Spleen (tissue), 11 donors: Measurements from ENCODE around the gene COL5A1. TPM values are rescaled to one million over a fixed set of nuclear protein-coding genes. Genes with fewer than 3 reads are reported as not detected.
"Not testable (repeated sequence)": the region's sequence is repeated elsewhere in the genome, so short reads cannot be mapped to it uniquely, and the experiment has no call there.

Source experiments
- DNase-seq: peaks from one replicate; pipeline ENCODE4 v3.0.0-alpha.2; 2020
- H3K27ac ChIP-seq, 8 donors: fragments of 200-600 bp; sonication (generic) in 7 of 8; 1 replicate in 4 of 8; 2 replicates in 4 of 8; pipeline versions ENCODE4 v1.5.0 to v1.8.0; 2016 to 2021; ENCODE audit warnings: inconsistent platforms in 4 of 8, mild to moderate bottlenecking in 4 of 8, moderate library complexity in 1 of 8
- H3K27me3 ChIP-seq, 7 donors: fragments of 200-600 bp; sonication (generic) in 6 of 7; replicated peaks in 1 of 7; 1 replicate in 4 of 7; 2 replicates in 3 of 7; pipeline versions ENCODE4 v1.5.0 to v1.8.0; 2016 to 2021; ENCODE audit warnings: inconsistent platforms in 3 of 7, mild to moderate bottlenecking in 1 of 7
- H3K36me3 ChIP-seq, 6 donors: fragments of 200-600 bp; sonication (generic) in 5 of 6; 1 replicate in 4 of 6; 2 replicates in 2 of 6; pipeline versions ENCODE4 v1.5.0 to v1.8.0; 2016 to 2021; ENCODE audit warnings: inconsistent platforms in 2 of 6
- H3K4me1 ChIP-seq, 6 donors: fragments of 200-600 bp; sonication (generic) in 5 of 6; 1 replicate in 3 of 6; 2 replicates in 3 of 6; pipeline versions ENCODE4 v1.5.0 to v1.8.0; 2016 to 2021; ENCODE audit warnings: inconsistent platforms in 3 of 6
- H3K4me3 ChIP-seq, 8 donors: fragments of 200-600 bp; sonication (generic) in 7 of 8; 1 replicate in 4 of 8; 2 replicates in 4 of 8; pipeline versions ENCODE4 v1.5.0 to v1.8.0; 2016 to 2021; ENCODE audit warnings: inconsistent platforms in 4 of 8, mild to moderate bottlenecking in 4 of 8, moderate library complexity in 2 of 8
- H3K9me3 ChIP-seq, 8 donors: fragments of 200-600 bp; sonication (generic) in 7 of 8; 1 replicate in 4 of 8; 2 replicates in 4 of 8; pipeline versions ENCODE4 v1.5.0 to v1.8.0; 2016 to 2021; ENCODE audit warnings: inconsistent platforms in 4 of 8
- POLR2A ChIP-seq, 3 donors: fragments of 450-650 bp; IDR thresholded peaks; one replicate each; pipeline ENCODE4 v1.5.1; 2017; ENCODE audit warnings: antibody characterized with exemption in 3 of 3, mild to moderate bottlenecking in 1 of 3
- POLR2AphosphoS5 ChIP-seq, 3 donors: sonication (generic); formaldehyde crosslinking; IDR thresholded peaks; one replicate each; pipeline ENCODE4 v1.5.1; 2017; ENCODE audit warnings: antibody characterized with exemption in 3 of 3
- WGBS, 5 donors: extraction: QIAGEN DNeasy Blood & Tissue Kit in 3 of 5; methylation state at CpG; one replicate each; pipeline versions ENCODE4 v1.1.5 to v1.1.7; 2013 to 2018; 5-methylcytosine and 5-hydroxymethylcytosine counted together
- intact Hi-C: fragments of 100-400 bp; cut with DNase I; formaldehyde crosslinking; loops from one replicate; pipeline ENCODE4 v1.15.0; 2023; ENCODE audit warnings: low total_unique reads
- polyA plus RNA-seq, 3 donors: library from polyadenylated mRNA; stranded (reverse); fragments of 200-250 nt; gene quantifications; one replicate each; pipeline ENCODE4 v1.2.1, GENCODE V29; 2013
- total RNA-seq, 7 donors: library from RNA; depleted of rRNA in 3 of 7; stranded (reverse); fragments of >200 nt in 3 of 7; fragmentation: NEBNext Ultra II Directional in 4 of 7; extraction: Animal tissue kit (Norgen Biotek cat#: 25700) in 4 of 7; gene quantifications; one replicate each; pipeline versions ENCODE4 v1.1.0 to v1.2.1, GENCODE V29; 2016 to 2021
- TF ChIP-seq, protein P1 (sequence below), 11 experiments: fragments of 200-600 bp in 7 of 11; fragments of 450-650 bp in 4 of 11; sonication (generic) in 4 of 11; IDR thresholded peaks in 8 of 11; conservative IDR thresholded peaks in 3 of 11; 1 replicate in 7 of 11; 2 replicates in 4 of 11; pipeline versions ENCODE4 v1.4.0 to v1.8.0; 2016 to 2021; ENCODE audit warnings: antibody characterized with exemption in 11 of 11, inconsistent platforms in 4 of 11, mild to moderate bottlenecking in 1 of 11
- donor health status: healthy with polysubstance abuse.
- donor health status: DM: no; HTN: no; CAD: no; lungs with moderate emphysema.
- donor health status: DM: no; HTN: no; CAD: no.
- donor health status: Bipolar disorder and iron deficiency.
- donor health status: healthy.
- donor health status: DM: no; HTN: no; CAD: no.
- donor health status: DM: yes; HTN: yes; CAD: no.

Gene COL5A1
- total and polyA plus RNA-seq, 10 donors: 2.6 to 50.6 (median 23.7) TPM

DNA sequence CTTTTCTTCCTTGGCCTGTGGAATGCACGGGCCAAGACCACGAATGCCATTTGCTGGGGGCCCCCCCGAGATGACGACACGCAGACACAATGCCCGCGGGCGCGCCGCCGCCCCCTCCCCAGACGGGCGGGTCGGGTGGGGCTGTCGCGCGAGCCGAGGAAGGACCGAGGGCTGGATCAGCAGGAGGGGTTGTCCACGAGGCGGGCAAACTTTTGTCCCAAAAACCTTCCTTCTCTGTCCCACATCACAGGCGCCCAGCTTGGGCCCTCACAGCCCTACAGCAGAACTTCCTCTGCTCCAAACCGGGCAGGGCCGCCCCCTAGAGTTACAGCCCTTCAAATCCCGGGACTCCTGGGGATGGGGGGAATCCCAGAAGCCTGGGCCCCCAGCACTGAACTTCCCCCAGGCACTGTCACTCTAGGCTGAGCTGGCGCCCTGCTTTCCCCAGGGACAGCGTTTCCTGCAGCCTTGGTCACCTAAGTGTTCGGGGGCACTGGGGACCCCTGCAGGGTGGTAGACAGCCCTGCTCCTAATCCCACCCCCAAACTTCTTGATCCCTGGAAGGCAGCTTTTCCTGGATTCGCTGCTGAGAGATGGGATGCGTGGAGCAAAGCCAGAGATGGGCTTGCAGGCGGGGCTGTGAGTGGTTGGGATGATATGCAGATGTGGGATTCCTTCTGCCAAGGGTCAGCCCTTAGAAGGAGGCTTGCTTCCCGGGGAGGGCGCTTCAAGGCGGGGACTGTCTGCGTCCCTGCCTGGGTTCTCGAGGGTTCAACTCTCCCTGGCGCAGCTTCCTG is 980 bp downstream of the COL5A1 start:
- Histone ChIP-seq H3K27ac (peak overlapping the region in 7 of 8 donors; percentile 47 to 85 (median 79)), H3K4me1 (peaks cover 0 to 73% (median 30%) of the 10 kb centered on the region in 6 donors), H3K9me3 (no peaks in the 10 kb centered on the region), H3K27me3 (peaks cover 0 to 53% (median 18%) of the 10 kb centered on the region in 7 donors), H3K36me3 (no peaks in the 10 kb centered on the region), H3K4me3 (peak overlapping the region in 7 of 8 donors; percentile 41 to 75 (median 57))
- 3 to 15% (median 13%) methylated on average over 25 to 37 of the region's 37 CpGs for WGBS, 5 donors
- DNase-seq: no peak
- TF ChIP-seq POLR2AphosphoS5 (IDR thresholded peaks at IDR 0.05) (peak in 1 of 3 donors; percentile 55), POLR2A (IDR thresholded peaks at IDR 0.05) (no peak)
- TF ChIP-seq, protein P1, sequence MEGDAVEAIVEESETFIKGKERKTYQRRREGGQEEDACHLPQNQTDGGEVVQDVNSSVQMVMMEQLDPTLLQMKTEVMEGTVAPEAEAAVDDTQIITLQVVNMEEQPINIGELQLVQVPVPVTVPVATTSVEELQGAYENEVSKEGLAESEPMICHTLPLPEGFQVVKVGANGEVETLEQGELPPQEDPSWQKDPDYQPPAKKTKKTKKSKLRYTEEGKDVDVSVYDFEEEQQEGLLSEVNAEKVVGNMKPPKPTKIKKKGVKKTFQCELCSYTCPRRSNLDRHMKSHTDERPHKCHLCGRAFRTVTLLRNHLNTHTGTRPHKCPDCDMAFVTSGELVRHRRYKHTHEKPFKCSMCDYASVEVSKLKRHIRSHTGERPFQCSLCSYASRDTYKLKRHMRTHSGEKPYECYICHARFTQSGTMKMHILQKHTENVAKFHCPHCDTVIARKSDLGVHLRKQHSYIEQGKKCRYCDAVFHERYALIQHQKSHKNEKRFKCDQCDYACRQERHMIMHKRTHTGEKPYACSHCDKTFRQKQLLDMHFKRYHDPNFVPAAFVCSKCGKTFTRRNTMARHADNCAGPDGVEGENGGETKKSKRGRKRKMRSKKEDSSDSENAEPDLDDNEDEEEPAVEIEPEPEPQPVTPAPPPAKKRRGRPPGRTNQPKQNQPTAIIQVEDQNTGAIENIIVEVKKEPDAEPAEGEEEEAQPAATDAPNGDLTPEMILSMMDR (IDR thresholded peaks at IDR 0.05 in 8 of 11, conservative IDR thresholded peaks at IDR 0.05 in 3 of 11): peak in 1 of 11 experiments; percentile 7
- intact Hi-C loops: loop anchor here (10.0 kb wide), 1 partner anchor 188 kb away; no protein-coding TSS in a partner anchor

DNA sequence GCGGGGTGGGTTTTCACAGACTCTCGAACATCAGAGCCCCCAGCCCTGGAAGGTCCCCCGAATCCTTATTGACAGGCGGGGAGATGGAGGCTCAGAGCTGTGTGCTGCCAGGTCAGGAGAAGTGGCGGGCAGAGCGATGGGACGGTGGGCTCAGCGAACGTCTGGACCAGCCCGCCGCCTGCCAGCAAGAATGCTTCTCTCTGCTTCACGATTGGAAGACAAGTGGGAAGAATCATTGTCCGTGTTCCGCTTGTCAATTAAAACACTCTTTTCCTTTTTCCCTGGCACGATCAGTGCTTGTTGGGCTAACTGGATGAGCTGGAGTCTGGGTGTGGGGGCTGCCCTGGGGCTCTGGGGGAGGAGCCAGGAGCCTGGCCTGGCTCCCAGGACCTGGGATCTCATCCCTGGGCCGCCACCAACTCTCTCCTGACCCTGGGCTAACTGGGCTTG is 1.6 kb downstream of the COL5A1 start:
- peak overlapping the region in 5 of 8 donors; percentile 51 to 75 (median 59) for H3K4me3 ChIP-seq
- H3K4me1 ChIP-seq: peaks cover 0 to 66% (median 25%) of the 10 kb centered on the region in 6 donors
- intact Hi-C loops: loop anchor here (10.0 kb wide), 1 partner anchor 188 kb away; no protein-coding TSS in a partner anchor
- peaks cover 0 to 50% (median 18%) of the 10 kb centered on the region in 7 donors for H3K27me3 ChIP-seq
- DNase-seq: no peak
- H3K27ac ChIP-seq: peak overlapping the region in 7 of 8 donors; percentile 47 to 85 (median 79)
- no peaks in the 10 kb centered on the region for H3K36me3 ChIP-seq
- H3K9me3 ChIP-seq: no peaks in the 10 kb centered on the region
- 65 to 81% (median 78%) methylated on average over 15 to 16 of the region's 16 CpGs for WGBS, 5 donors
- TF ChIP-seq POLR2AphosphoS5 (IDR thresholded peaks at IDR 0.05): no peak
- no peak for TF ChIP-seq POLR2A (IDR thresholded peaks at IDR 0.05)
- TF ChIP-seq, protein P1 (IDR thresholded peaks at IDR 0.05 in 8 of 11, conservative IDR thresholded peaks at IDR 0.05 in 3 of 11): no peak

DNA sequence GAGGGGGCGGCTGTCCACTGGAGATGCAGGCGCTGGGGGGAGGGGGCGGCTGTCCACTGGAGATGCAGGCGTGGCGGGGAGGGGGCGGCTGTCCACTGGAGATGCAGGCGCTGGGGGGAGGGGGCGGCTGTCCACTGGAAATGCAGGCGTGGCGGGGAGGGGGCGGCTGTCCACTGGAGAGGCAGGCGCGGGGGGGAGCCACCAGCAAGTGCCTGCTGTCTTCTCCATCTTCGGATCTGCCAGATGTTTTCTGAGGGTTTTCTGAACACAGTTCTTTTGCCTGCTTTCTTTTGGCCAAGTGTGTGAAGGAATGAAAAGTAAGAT is 2.8 kb downstream of the COL5A1 start:
- intact Hi-C loops: loop anchor here (10.0 kb wide), 1 partner anchor 190 kb away; no protein-coding TSS in a partner anchor
- not testable (repeated sequence) for H3K9me3 ChIP-seq, DNase-seq, H3K36me3 ChIP-seq
- 77 to 89% (median 81%) methylated on average over 5 to 13 of the region's 14 CpGs for WGBS, 5 donors
- Histone ChIP-seq H3K27me3 (peaks cover 0 to 39% (median 18%) of the 10 kb centered on the region in 7 donors), H3K27ac (peak overlapping the region in 6 of 8 donors; percentile 10 to 64 (median 54)), H3K4me1 (peaks cover 0 to 66% (median 26%) of the 10 kb centered on the region in 6 donors), H3K4me3 (peak overlapping the region in 1 of 8 donors; percentile 34)

DNA sequence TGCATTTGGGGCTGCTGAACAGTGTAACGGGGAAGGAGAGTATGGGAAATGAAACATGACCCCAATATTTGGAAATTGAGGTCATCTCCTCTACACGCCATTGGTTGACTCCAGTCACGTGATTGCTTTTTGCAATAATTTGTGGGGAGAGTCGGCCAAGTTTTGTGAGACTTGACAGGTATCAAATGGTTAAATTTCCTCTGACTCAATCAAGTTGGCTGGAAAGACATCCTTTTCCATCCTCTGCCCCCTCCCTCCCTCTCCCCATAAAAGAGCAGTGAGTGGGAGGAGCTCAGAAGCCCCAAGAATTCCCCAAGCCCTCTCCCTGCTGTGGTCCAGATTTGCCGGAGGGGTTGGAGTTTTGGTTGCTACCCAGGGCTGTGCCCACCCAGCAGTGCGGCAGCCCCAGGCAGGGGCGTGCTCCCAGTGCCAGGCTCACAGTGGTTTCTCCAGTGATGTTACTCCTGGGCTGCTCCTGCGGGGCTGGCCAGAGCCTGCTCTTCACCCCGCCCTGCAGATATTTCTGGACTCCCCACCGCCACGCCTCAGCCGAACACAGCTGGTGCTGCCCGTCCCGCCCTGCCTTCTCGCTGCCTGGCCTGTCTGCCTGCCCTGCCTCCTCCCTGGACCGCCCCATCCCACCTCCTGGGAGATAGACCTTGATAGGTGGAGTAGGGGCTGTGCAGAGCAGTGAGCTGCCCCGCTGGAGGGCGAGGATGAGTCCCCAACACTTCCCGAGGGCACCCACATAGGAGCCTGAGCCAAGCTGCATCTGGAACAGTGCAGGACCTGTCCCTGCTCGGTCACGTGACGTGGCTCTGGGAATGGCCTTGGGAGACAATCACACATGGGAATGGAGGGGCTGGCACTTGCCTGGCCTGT is 3.4 kb downstream of the COL5A1 start:
- H3K36me3 ChIP-seq: no peaks in the 10 kb centered on the region
- peak overlapping the region in 3 of 8 donors; percentile 8 to 34 (median 11) for H3K4me3 ChIP-seq
- H3K9me3 ChIP-seq: no peaks in the 10 kb centered on the region
- peak overlapping the region in 7 of 8 donors; percentile 32 to 64 (median 50) for H3K27ac ChIP-seq
- peaks cover 0 to 66% (median 26%) of the 10 kb centered on the region in 6 donors for H3K4me1 ChIP-seq
- no peak for TF ChIP-seq POLR2A (IDR thresholded peaks at IDR 0.05)
- peak in 2 of 3 donors; percentile 13 to 15 for TF ChIP-seq POLR2AphosphoS5 (IDR thresholded peaks at IDR 0.05)
- TF ChIP-seq, protein P1 (IDR thresholded peaks at IDR 0.05 in 8 of 11, conservative IDR thresholded peaks at IDR 0.05 in 3 of 11): no peak
- no peak for DNase-seq
- H3K27me3 ChIP-seq: peaks cover 0 to 38% (median 18%) of the 10 kb centered on the region in 7 donors
- 53 to 74% (median 71%) methylated on average over 17 to 22 of the region's 22 CpGs for WGBS, 5 donors
- intact Hi-C loops: loop anchor here (10.0 kb wide), 1 partner anchor 190 kb away; no protein-coding TSS in a partner anchor
